GM18870 (cell line): Measurements from ENCODE around the gene PCDHGA3.
A peak's percentile ranks its signal among the peaks of the same experiment; 100 is the strongest.
"Not testable (repeated sequence)": the region's sequence is repeated elsewhere in the genome, so short reads cannot be mapped to it uniquely, and the experiment has no call there.

Experiments used
- ATAC-seq: cut with Tn5 transposase; IDR thresholded peaks from one replicate; pipeline ENCODE4 v1.9.1; 2021; ENCODE audit warnings: moderate library complexity; ENCODE audit not compliant: unreplicated experiment

Gene PCDHGA3

DNA sequence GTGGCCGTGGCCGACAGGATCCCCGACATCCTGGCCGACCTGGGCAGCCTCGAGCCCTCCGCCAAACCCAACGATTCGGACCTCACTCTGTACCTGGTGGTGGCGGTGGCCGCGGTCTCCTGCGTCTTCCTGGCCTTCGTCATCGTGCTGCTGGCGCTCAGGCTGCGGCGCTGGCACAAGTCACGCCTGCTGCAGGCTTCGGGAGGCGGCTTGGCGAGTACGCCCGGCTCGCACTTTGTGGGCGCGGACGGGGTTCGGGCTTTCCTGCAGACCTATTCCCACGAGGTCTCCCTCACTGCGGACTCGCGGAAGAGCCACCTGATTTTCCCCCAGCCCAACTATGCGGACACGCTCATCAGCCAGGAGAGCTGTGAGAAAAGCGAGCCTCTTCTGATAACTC, 2.4 kb downstream of the PCDHGA3 start:
- not testable (repeated sequence) for ATAC-seq

DNA sequence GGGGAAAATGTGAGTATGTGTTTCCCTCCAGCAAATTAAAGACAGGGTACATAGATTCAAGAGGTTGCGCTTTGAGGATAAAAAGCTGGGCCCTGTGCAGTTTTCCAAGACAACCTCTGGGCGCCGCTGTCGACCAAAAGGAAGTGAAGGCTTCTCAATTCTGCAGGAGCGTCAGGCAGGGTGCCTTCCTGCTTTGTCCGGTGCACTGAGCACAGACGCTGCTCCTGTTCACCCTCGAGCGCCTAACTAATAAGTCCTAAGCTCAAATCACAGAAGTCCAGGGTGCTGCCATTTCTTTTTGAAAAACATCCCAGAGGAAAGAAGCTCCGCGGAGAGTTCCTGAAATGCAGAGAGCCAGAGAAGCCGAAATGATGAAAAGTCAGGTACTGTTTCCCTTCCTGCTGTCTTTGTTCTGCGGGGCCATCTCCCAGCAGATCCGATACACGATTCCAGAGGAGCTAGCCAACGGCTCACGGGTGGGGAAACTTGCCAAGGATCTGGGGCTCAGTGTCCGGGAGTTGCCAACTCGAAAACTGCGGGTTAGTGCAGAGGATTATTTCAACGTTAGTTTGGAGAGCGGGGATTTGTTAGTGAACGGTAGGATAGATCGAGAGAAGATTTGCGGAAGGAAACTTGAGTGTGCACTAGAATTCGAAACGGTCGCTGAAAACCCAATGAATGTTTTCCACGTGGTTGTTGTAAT, 6.4 kb downstream of the PCDHGA3 start, which contains the start of gene PCDHGB1:
TSS of gene PCDHGB1 (plus strand) at position 183 of the 703 bp plus-strand sequence. CDS start at position 345, 162 bp downstream.
- no peak for ATAC-seq

DNA sequence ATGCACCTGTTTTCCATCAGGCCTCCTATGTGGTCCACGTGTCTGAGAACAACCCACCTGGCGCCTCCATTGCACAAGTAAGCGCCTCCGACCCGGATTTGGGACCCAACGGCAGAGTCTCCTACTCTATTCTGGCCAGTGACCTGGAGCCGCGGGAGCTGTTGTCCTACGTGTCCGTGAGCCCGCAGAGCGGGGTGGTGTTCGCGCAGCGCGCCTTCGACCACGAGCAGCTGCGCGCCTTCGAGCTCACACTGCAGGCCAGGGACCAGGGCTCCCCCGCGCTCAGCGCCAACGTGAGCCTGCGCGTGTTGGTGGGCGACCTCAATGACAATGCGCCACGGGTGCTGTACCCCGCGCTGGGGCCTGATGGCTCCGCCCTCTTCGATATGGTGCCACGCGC, 8.0 kb downstream of the PCDHGA3 start:
- no peak for ATAC-seq

DNA sequence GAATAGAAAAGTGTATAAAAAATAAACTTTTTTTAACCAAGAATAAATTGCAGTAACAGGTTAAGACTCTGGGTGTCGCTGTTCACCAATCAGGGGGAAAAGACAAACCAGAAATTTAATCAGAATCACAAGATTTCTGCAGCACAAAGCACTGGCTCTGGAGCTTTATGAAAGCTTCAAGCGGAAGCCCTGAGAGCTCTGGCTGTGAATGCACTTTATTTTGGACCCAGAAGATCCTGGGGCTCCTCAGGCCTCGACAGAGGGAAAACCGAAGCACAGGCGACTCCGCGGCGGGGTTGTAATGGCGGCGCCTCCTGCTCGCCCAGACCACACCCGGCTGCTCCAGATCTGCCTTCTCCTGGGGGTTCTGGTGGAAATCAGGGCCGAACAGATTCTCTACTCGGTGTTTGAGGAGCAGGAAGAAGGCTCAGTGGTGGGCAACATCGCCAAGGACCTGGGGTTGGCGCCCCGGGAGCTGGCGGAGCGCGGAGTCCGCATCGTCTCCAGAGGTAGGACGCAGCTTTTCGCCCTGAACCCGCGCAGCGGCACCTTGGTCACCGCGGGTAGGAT, 11.4 kb downstream of the PCDHGA3 start, which contains the start of gene PCDHGA4:
TSS of gene PCDHGA4 (plus strand) at position 122 of the 570 bp plus-strand sequence. CDS start at position 209, 87 bp downstream.
- no peak for ATAC-seq

DNA sequence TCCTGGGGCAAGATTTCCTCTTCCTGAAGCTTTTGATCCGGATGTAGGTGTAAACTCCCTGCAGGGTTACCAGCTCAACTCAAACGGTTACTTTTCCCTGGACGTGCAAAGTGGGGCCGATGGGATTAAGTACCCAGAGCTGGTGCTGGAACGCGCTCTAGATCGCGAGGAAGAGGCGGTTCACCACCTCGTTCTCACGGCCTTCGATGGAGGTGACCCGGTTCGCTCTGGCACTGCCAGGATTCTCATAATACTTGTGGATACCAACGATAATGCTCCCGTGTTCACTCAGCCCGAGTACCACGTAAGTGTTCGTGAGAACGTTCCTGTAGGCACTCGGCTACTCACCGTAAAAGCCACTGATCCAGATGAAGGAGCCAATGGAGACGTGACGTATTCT, 12.0 kb downstream of the PCDHGA3 start:
- ATAC-seq, result no peak

DNA sequence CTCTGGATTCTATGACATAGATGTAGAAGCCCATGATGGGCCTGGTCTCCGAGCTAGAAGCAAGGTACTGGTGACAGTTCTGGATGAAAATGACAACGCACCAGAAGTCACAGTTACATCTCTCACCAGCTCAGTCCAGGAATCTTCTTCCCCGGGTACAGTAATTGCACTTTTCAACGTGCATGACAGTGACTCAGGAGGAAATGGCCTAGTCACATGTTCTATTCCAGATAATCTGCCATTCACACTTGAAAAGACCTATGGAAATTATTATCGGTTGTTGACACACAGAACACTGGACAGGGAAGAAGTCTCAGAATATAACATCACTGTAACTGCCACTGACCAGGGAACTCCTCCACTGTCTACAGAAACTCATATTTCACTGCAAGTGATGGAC, 12.5 kb downstream of the PCDHGA3 start:
- no peak for ATAC-seq

DNA sequence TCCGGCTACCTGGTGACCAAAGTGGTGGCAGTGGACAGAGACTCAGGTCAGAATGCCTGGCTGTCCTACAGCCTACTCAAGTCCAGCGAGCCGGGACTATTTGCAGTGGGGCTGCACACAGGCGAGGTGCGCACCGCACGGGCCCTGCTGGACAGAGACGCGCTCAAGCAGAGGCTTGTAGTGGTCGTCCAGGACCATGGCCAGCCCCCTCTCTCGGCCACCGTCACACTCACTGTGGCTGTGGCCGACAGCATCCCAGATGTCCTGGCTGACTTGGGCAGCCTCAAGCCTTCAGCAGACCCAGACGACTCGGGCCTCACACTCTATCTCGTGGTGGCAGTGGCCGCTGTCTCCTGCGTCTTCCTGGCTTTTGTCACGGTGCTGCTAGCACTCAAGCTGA, 13.3 kb downstream of the PCDHGA3 start:
- no peak for ATAC-seq

DNA sequence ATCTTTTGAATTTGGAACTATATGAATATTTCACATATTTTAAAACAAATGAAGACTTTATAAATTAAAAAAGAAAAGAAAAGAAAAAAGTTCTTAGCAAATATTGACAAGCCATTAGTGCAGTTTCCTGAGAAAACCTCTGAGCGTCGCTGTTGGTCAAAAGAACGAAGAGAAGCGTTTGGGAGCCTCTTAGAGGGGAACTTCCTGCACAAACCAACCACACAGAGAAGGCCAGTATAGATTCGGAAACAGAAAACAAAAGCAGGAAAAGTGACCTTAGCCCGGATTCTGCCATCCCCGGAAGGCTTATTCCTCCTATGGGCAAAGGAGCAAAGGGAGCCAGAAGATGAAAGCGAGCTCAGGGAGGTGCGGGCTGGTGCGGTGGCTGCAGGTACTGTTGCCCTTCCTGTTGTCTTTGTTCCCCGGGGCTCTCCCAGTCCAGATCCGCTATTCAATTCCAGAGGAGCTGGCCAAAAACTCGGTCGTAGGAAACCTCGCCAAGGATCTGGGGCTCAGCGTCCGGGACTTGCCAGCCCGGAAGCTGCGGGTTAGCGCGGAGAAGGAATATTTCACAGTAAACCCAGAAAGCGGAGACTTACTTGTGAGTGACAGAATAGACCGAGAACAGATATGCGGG, 16.3 kb downstream of the PCDHGA3 start, which contains the start of gene PCDHGB2:
TSS of gene PCDHGB2 (plus strand) at position 205 of the 637 bp plus-strand sequence. CDS start at position 347, 142 bp downstream.
- peak; percentile 61 for ATAC-seq

DNA sequence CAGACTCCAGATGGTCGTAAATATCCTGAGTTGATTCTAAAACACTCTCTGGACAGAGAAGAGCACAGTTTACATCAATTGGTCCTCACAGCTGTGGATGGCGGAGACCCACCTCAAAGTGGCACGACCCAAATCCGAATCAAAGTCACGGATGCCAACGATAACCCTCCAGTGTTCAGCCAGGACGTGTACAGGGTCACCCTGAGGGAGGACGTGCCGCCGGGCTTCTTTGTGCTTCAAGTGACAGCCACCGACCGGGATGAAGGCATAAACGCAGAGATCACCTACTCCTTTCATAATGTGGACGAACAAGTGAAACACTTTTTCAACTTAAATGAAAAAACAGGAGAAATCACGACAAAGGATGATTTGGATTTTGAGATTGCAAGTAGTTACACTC, 17.1 kb downstream of the PCDHGA3 start:
- no peak for ATAC-seq

DNA sequence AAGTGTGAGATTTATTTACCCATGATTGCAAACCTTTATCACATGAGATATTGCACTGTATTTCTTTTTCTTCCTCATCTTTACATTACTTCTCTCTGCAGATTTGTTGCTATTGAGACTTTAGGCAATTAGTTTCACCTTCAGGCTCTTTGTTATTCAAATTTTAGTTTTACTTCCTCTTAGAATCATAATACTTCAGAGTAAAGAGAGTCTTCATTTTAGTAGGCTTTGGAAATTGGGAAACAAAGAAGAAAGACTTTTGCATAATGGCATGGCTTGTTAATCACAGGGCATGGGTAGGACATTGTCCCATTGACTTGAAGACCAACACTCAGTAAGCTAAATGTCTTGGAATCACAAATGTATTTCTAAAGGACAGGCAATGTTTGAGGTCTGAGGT, 19.1 kb downstream of the PCDHGA3 start:
- ATAC-seq, result no peak

DNA sequence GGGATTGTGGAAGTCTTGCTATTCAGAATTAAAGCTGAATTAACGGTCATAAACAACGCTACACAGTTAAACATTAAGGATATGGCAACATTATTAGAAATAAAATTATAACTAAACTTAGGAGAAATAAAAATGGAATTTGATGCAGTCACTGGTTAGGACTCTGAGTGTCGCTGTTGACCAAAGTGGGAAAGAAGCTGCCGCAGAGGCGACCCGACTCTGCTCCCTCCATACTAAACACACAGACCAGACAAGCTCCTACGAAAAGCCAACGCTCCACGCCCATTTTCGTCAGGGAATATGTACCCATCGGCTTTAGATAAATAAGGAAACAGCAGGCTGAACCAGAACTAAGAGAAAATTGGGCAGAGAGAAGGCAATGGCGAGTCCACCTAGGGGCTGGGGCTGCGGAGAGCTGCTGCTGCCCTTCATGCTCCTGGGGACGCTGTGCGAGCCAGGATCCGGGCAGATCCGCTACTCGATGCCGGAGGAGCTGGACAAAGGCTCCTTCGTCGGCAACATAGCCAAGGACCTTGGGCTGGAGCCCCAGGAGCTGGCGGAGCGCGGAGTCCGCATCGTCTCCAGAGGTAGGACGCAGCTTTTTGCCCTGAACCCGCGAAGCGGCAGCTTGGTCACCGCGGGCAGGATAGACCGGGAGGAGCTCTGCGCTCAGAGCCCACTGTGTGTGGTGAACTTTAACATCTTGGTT, 20.5 kb downstream of the PCDHGA3 start, which contains the start of gene PCDHGA5:
TSS of gene PCDHGA5 (plus strand) at position 211 of the 709 bp plus-strand sequence. CDS start at position 380, 169 bp downstream.
- no peak for ATAC-seq

DNA sequence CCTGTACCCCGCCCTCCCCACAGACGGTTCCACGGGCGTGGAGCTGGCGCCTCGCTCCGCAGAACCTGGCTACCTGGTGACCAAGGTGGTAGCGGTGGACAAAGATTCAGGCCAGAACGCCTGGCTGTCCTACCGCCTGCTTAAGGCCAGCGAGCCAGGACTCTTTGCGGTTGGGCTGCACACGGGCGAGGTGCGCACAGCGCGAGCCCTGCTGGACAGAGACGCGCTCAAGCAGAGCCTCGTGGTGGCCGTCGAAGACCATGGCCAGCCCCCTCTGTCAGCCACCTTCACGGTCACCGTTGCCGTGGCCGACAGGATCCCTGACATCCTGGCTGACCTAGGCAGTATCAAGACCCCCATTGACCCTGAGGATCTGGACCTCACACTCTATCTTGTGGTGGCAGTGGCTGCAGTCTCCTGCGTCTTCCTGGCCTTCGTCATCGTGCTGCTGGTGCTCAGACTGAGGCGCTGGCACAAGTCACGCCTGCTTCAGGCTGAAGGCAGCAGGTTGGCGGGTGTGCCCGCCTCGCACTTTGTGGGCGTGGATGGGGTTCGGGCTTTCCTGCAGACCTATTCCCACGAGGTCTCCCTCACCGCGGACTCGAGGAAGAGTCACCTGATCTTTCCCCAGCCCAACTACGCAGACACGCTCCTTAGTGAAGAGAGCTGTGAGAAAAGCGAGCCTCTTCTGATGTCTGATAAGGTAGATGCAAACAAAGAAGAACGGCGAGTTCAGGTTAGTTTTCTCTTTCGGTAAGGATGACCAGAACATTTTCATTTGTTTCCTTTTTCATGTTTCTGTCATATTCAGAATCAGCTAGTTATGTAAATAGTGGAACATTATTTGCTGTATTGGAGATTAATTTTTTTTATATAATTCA, 22.6 kb downstream of the PCDHGA3 start:
- ATAC-seq, result no peak

DNA sequence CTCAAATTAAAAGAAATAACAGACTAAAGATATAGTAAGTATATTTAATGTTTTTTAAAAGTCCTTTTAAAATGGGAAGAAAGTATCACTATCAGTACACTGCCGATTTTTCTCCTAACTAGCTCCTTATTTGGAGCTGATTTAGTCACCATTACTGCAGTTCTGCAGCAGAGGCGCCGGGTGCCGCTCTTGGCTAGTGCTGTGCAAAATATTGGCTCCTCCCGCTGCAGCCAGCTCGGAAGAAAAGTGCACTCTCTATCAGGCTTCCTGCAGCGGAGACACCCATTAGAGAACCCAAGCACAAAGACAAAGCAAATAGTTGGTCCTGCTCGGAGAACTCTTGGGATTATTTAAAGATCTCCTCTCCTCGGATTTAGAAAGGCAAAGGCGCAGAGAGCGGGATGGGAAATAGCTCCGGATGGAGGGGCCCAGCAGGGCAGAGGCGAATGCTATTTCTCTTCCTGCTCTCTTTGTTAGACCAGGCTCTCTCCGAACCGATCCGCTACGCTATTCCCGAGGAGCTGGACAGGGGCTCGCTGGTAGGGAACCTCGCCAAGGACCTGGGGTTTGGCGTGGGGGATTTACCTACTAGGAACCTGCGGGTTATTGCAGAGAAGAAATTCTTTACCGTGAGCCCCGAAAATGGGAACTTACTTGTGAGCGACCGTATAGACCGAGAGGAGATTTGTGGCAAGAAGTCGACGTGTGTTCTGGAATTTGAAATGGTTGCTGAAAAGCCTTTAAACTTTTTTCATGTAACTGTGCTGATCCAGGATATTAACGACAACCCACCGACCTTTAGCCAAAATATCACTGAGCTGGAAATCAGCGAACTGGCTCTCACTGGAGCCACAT, 26.6 kb downstream of the PCDHGA3 start, which contains the start of gene PCDHGB3:
TSS of gene PCDHGB3 (plus strand) at position 249 of the 855 bp plus-strand sequence. CDS start at position 402, 153 bp downstream.
- peak; percentile 94 for ATAC-seq

DNA sequence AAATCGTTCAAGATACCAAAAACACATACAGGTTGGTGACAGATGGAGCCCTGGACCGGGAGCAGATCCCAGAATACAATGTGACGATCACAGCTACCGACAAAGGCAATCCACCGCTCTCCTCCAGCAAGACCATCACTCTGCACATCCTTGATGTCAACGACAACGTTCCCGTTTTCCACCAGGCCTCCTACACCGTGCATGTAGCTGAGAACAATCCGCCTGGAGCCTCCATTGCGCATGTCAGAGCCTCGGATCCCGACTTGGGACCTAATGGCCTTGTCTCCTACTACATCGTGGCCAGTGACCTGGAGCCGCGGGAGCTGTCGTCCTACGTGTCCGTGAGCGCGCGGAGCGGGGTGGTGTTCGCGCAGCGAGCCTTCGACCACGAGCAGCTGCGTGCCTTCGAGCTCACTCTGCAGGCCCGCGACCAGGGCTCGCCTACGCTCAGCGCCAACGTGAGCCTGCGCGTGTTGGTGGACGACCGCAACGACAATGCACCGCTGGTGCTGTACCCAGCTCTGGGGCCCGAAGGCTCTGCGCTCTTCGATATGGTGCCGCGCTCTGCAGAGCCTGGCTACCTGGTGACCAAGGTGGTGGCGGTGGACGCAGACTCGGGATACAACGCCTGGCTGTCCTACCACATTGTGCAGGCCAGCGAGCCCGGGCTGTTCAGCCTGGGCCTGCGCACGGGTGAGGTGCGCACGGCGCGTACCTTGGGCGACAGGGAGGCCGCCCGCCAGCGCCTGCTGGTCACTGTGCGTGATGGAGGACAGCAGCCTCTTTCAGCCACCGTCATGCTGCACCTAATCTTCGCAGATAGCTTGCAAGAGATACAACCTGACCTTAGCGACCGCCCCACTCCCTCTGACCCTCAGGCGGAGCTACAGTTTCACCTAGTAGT, 28.2 kb downstream of the PCDHGA3 start:
- no peak for ATAC-seq

DNA sequence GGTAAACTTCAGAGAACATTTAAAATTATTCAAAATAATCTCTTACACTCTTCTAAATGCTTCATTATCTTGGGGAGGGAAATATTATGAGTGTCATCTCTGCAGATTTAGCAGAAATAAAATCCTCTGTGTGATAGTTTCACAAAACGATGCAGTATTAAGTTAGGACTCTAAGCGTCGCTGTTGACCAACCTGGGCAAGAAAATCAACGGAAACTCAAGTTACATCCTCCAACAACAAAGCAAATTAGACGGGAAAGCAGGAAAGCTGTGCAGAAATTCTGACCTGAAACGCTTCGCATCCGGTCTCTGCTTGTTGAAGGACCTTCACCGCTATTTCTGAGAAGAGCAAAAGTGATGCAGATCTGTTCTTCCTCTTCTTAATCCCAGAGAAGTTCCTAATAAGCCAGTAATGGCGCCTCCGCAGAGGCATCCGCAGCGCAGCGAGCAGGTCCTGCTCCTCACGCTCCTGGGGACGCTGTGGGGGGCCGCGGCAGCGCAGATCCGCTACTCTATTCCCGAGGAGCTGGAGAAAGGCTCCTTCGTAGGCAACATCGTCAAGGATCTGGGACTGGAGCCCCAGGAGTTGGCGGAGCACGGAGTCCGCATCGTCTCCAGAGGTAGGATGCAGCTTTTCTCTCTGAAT, 30.2 kb downstream of the PCDHGA3 start, which contains the start of gene PCDHGA6:
TSS of gene PCDHGA6 (plus strand) at position 219 of the 645 bp plus-strand sequence. CDS start at position 412, 193 bp downstream.
- ATAC-seq, result no peak

DNA sequence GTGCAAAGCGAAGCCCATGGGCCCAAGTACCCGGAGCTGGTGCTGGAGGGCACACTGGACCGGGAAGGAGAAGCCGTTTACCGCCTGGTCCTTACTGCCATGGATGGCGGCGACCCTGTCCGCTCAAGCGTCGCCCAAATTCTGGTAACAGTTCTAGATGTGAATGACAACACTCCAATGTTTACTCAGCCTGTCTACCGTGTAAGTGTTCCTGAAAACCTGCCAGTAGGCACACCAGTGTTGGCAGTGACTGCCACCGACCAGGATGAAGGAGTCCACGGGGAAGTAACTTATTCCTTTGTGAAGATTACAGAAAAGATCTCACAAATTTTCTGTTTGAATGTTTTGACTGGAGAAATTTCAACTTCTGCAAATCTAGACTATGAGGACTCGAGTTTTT, 31.0 kb downstream of the PCDHGA3 start:
- ATAC-seq, result no peak

DNA sequence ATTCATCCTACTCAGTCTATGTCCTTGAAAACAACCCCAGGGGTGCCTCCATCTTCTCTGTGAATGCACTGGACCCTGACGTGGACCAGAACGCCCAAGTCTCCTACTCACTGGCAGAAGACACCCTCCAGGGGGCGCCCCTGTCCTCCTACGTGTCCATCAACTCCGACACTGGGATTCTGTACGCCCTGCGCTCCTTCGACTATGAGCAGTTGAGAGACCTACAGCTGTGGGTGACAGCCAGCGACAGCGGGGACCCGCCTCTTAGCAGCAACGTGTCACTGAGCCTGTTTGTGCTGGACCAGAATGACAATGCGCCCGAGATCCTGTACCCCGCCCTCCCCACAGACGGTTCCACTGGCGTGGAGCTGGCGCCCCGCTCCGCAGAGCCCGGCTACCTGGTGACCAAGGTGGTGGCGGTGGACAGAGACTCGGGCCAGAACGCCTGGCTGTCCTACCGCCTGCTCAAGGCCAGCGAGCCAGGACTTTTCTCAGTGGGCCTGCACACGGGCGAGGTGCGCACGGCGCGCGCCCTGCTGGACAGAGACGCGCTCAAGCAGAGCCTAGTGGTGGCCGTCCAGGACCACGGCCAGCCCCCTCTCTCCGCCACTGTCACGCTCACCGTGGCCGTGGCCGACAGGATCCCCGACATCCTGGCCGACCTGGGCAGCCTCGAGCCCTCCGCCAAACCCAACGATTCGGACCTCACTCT, 32.0 kb downstream of the PCDHGA3 start:
- ATAC-seq, result not testable (repeated sequence)
